Stimulated activated CD8-positive, alpha-beta memory T cell treated with anti-CD3 and anti-CD28 coated beads, Interleukin-2, amount 100 ng/mL, for 48 hours (primary cell): ENCODE results near the gene MYO3B.
"Not testable (repeated sequence)": the region's sequence is repeated elsewhere in the genome, so short reads cannot be mapped to it uniquely, and the experiment has no call there.

ENCODE experiments used
- DNase-seq, 2 donors: peaks; one replicate each; pipeline ENCODE4 v3.0.0-alpha.2; 2020; ENCODE audit warnings: low read depth in 2 of 2

MYO3B gene

GRCh38 chr2:170467568-170468422 is 289.8 kb downstream of the MYO3B start:
- no peak for DNase-seq

- no peak for DNase-seq
These were observed 290.6 kb downstream of the MYO3B start for GRCh38 chr2:170468557-170468956.

- DNase-seq: not testable (repeated sequence)
These were observed 294.6 kb downstream of the MYO3B start for GRCh38 chr2:170472498-170472897.

- no peak for DNase-seq
These were observed 297.9 kb downstream of the MYO3B start for GRCh38 chr2:170475878-170476277.

GRCh38 chr2:170477630-170478029 is 299.7 kb downstream of the MYO3B start:
- DNase-seq: no peak

- DNase-seq: no peak
These were observed 303.3 kb downstream of the MYO3B start for GRCh38 chr2:170481201-170481600.

GRCh38 chr2:170484552-170484951 is 306.6 kb downstream of the MYO3B start:
- DNase-seq: no peak

- DNase-seq: no peak
These were observed 307.5 kb downstream of the MYO3B start for GRCh38 chr2:170485254-170486026.

GRCh38 chr2:170486730-170487129 is 308.8 kb downstream of the MYO3B start:
- no peak for DNase-seq

- no peak for DNase-seq
These were observed 310.9 kb downstream of the MYO3B start for GRCh38 chr2:170488807-170489206.

- no peak for DNase-seq
These were observed 314.1 kb downstream of the MYO3B start for GRCh38 chr2:170492010-170492409.

GRCh38 chr2:170493426-170494097 is 315.6 kb downstream of the MYO3B start:
- no peak for DNase-seq

GRCh38 chr2:170495896-170496295 is 317.9 kb downstream of the MYO3B start:
- DNase-seq: no peak

GRCh38 chr2:170498619-170499018 is 320.7 kb downstream of the MYO3B start:
- DNase-seq: no peak

GRCh38 chr2:170500104-170500503 is 322.2 kb downstream of the MYO3B start:
- DNase-seq: no peak

- DNase-seq: no peak
These were observed 322.8 kb downstream of the MYO3B start for GRCh38 chr2:170500770-170501169.

GRCh38 chr2:170501421-170502043 is 323.6 kb downstream of the MYO3B start:
- no peak for DNase-seq

GRCh38 chr2:170502361-170503130 is 324.6 kb downstream of the MYO3B start:
- DNase-seq: no peak

GRCh38 chr2:170503563-170503962 is 325.6 kb downstream of the MYO3B start:
- no peak for DNase-seq

- no peak for DNase-seq
These were observed 326.2 kb downstream of the MYO3B start for GRCh38 chr2:170503971-170504809.
